ENCODE measurements around the gene TSPAN18.

The TSPAN18 gene

GRCh38 chr11:44741976-44742375 lies 15.2 kb downstream of the TSPAN18 start:
- FAIRE-seq, result no peak

GRCh38 chr11:44742508-44743246 lies 15.9 kb downstream of the TSPAN18 start:
- no peak for FAIRE-seq

- no peak for FAIRE-seq
These were observed 16.6 kb downstream of the TSPAN18 start for GRCh38 chr11:44743326-44743725.

- no peak for FAIRE-seq
These were observed 17.3 kb downstream of the TSPAN18 start for GRCh38 chr11:44743959-44744557.

- FAIRE-seq, result no peak
These were observed 20.1 kb downstream of the TSPAN18 start for GRCh38 chr11:44746894-44747293.

GRCh38 chr11:44747316-44747715 lies 20.6 kb downstream of the TSPAN18 start:
- no peak for FAIRE-seq

- FAIRE-seq, result no peak
These were observed 21.1 kb downstream of the TSPAN18 start for GRCh38 chr11:44747836-44748235.

GRCh38 chr11:44748606-44749005 lies 21.8 kb downstream of the TSPAN18 start:
- no peak for FAIRE-seq

GRCh38 chr11:44749189-44749588 lies 22.4 kb downstream of the TSPAN18 start:
- no peak for FAIRE-seq

GRCh38 chr11:44750551-44751465 lies 24.0 kb downstream of the TSPAN18 start:
- no peak for FAIRE-seq

- no peak for FAIRE-seq
These were observed 25.5 kb downstream of the TSPAN18 start for GRCh38 chr11:44752300-44752699.

- no peak for FAIRE-seq
These were observed 26.0 kb downstream of the TSPAN18 start for GRCh38 chr11:44752713-44753112.

- no peak for FAIRE-seq
These were observed 27.3 kb downstream of the TSPAN18 start for GRCh38 chr11:44753961-44754645.

- no peak for FAIRE-seq
These were observed 28.3 kb downstream of the TSPAN18 start for GRCh38 chr11:44754876-44755555.

GRCh38 chr11:44755556-44756523 lies 29.1 kb downstream of the TSPAN18 start:
- FAIRE-seq, result no peak

- no peak for FAIRE-seq
These were observed 32.2 kb downstream of the TSPAN18 start for GRCh38 chr11:44758983-44759382.

GRCh38 chr11:44759743-44760476 lies 33.1 kb downstream of the TSPAN18 start:
- FAIRE-seq, result no peak

- no peak for FAIRE-seq
These were observed 33.7 kb downstream of the TSPAN18 start for GRCh38 chr11:44760477-44760872.

- no peak for FAIRE-seq
These were observed 34.3 kb downstream of the TSPAN18 start for GRCh38 chr11:44760917-44761550.

- no peak for FAIRE-seq
These were observed 34.8 kb downstream of the TSPAN18 start for GRCh38 chr11:44761551-44761961.
